NK-92 (cell line): Measurements from ENCODE around the gene PXDN.

ENCODE experiments used
- DNase-seq: peaks from one replicate; lab custom pipeline; 2025; ENCODE audit not compliant: unreplicated experiment; lab: John Stamatoyannopoulos, UW

PXDN gene

GRCh38 chr2:1617425-1618021 lies 126.8 kb downstream of the PXDN start:
- no peak for DNase-seq

- DNase-seq, result no peak
Measured at GRCh38 chr2:1614564-1614963, 129.8 kb downstream of the PXDN start.

DNA sequence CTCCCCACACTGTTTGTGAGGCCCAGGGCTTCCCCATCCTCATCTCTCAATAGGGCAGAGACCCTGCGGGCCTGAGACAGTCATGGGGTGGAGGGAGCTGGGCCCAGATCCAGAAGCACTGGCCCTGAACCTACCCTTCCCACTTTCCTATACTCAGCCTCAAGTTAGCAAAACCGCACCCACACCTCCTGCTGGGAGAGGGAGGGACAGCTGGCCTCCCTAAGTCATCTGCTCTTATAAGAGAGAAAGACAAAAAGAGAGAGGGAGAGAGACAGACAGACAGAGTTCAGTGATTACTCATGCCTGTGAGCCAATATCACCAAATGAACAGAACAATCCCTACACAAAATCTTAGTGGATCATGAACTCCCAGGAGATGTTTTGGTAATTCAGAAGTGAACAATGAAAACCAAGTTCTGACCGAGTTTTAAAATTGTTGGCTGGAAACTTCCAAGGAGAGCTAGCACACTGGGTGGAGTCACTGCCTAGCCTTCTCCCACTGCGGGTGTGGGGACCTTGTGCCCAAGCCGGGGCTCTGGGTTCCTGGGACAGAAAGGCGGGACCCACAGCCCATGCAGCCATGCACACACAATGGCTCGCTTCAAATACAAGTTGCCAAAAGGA lies 130.5 kb downstream of the PXDN start:
- no peak for DNase-seq

DNA sequence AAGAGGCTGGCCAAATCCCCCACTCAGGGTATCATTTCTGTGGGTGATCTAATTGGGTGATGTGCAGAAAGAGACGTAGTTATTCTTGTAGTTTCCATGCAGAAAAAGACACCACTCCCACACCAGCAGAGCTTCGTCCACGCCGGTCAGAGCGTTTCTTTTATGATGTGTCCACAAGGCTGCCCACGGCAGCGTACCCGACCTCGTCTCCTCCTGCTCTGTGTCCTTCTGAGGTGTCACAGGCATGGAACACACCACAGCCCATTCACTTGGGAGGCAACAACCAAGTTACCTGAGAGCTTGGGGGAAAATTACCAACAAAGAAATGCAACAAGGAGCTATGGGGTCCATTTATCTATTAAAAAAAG lies 131.3 kb downstream of the PXDN start:
- no peak for DNase-seq

GRCh38 chr2:1612391-1613077 lies 131.8 kb downstream of the PXDN start:
- no peak for DNase-seq

GRCh38 chr2:1611886-1612285 lies 132.4 kb downstream of the PXDN start:
- no peak for DNase-seq

GRCh38 chr2:1610096-1610485 lies 134.2 kb downstream of the PXDN start:
- DNase-seq, result no peak

GRCh38 chr2:1609485-1610095 lies 134.7 kb downstream of the PXDN start:
- DNase-seq, result no peak

DNA sequence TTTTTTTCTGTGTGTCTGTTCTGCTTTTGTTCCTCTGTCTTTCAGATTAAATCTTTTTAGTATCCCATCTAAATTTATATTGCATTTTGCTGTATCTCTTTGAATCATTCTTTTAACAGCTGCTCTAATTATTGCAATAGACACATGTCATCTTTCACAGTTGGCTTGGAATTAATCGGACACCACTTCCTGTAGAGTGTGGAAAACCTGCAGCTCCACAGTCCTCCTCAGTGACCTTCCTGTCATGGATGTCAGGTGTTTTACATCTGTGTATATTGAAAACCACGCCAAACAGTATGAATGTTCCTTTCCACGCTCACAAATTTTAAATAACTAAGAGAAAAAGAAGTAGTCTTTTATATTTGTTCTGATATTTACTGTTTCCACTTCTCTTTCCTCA lies 135.3 kb downstream of the PXDN start:
- no peak for DNase-seq

DNA sequence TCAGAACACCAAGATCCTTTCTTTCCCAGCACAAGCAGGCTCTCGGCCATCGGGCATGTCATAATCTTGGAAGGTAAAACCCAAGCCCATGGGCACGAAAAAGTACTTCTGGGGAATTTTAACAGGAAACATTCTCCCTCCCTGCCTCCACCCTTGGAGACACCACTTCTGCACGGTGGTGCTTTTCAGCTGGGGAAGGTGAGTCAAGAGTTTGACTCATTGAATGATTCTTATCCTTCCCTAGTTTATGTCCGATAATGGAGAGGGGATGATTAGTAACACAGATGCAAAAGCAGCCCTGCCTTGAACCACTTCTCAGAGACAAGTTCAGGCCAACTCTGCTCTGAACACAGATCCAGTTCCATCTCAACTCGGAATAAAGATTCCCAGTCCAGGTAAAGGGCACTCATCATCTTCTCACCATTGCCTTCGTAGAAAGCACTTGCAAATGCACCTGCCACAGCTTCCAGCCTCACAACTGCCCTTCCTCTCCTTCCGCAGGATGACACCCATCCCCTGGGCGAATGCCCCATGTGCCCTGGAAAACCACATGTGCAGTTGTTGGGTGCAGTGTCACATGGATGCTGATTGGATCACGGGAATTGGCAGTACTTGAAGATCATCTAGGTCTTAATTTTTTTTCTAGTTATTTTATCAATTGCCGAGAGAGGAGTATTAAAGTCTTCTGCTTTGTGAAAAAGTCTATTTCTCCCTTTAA lies 136.2 kb downstream of the PXDN start:
- DNase-seq, result no peak

GRCh38 chr2:1607236-1607920 lies 136.9 kb downstream of the PXDN start:
- DNase-seq, result no peak

GRCh38 chr2:1606421-1607235 lies 137.7 kb downstream of the PXDN start:
- no peak for DNase-seq

GRCh38 chr2:1606046-1606400 lies 138.3 kb downstream of the PXDN start:
- no peak for DNase-seq

DNA sequence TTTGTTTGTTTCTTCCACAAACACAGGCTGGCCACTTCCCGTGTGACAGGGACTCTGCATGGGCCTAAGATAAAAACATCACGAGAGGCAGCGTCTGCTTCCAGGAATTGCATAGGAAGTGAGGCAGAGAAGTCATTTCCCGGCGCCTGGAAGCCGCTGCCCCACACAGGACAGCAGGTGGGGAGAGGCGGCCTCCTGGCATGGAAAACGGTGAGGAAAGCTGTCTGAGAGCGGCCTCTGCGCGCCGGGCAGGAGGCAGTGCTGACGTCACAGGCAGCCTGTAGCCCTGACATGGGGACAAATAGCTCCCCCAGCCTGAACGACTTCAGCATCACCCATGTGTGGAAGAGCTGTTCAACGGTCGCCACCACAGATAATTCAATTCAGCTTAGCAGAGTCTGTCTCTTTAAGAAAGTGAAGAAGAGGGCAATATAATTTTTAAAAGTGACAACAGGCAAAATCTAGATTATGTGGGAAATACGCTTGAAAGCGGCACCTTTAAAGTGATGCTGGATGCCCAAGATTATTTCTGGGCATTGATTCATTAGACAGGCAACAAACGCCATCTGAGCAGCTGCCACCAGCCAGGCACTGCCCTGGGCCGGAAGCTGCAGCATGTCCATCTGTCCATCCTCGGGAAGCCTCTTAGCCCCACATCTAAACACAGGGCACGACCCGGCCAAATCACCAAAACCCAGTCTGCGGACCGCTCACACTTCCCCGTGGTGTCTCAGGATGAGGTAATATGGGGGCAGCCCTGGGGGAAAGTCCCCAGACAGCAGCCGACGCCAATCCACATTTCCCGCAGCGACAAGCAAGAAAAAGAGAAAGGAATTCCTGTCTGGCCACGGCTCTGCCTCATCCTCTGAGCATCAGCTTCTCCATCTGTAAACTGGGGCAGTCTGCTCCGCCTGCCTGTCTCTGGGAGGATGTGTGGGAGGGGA lies 138.9 kb downstream of the PXDN start:
- no peak for DNase-seq

- no peak for DNase-seq
Measured at GRCh38 chr2:1603521-1603920, 140.8 kb downstream of the PXDN start.

DNA sequence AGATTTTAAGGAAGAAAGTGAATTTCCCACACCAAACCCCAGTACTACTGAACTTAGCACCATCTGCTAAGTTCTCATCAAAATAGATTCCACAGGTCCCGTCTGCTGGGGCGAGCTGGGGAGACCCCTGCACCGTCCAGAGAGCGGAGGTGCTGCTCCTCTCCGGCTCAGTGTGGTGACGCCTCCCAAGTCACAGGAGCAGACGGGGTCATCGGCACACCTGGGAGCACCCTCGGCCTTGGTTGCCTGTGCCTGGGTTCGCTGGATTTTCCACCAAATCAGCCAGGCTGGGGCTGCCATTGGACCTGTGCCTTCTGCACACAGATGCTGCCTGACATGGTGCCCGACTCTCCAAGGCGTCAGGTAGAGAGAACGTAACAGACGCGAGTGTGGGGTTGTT lies 141.3 kb downstream of the PXDN start:
- DNase-seq, result no peak

DNA sequence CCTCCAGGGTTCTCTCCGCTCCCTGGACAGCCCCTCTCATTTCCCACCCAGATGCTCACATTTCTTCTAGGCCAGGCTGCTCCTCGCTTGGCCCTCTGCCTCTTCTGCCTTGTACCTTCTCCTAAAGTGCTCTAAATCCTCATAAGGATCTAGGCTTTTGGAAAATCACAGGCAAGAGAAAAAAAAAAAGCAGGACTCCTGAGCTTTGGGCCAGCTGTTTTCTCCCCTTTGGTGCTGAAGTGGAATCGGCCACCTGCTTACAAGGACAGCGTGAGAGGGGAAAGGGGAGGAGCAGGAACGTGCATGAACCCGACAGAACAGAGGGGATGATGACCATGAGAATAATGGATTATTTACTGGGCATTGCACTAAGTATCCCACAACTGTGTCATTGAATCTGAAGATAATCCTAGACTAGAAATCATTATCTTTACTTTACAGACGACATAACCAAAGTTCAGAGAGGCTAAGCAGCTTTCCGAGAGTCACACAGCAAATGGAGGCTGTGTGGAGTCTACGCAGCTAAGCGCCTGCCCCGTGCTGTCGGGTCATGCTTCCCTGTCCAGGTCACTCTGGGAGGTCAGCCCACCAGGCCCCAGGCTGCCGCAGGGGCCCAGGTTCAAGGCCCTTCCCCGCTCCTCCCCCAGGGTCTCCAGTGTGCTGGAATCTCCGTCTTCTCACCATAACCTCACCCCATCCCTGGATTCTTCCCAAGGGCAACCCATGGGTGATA lies 141.9 kb downstream of the PXDN start:
- DNase-seq, result no peak

DNA sequence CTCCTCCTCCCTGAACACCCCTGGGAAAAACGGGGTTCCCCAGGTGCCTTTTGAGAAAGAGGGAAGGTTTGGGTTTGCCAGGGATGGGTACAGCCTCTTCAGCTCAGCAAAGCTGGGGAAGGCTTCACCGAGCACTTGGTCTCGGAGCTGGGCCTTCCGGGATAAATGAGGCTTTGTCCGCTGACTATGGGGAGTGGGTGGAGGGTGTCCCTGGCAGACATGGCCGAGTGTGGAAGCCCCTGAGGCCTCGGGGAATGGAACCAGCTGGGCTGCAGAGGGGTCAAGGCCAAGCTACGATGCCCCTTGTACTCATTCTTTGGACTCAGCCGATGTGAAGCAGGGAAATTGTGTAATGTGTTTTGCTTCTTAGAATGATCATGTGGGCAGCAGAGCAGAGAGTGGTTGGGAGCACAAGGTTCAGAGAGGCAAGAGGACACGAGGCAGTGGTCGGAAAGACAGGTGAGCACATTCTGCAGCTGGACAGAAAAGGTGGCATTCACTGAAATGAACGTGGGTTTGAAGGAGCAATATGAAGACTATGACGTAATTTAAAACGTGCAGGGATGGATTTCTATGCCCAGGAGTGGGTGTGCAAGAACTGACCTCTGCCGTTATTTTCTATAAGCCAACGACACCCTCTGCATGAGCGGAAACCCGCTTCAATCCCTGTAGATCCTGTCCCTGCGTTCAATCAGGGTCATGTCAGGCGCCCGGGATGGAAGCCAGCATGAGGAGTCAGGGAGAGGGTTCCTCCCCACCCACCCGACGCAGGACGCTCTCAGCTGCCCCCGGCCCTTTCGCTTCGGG lies 142.6 kb downstream of the PXDN start:
- DNase-seq, result no peak
